ENCODE data around the gene RSPH1. TPM values are rescaled to one million over a fixed set of nuclear protein-coding genes. Genes with fewer than 3 reads are reported as not detected.

RSPH1 gene
- 0.51 and 0.98 TPM in 2 replicates for total RNA-seq (2014; rRNA removed)
- Bru-seq, nascent RNA: percentile 40 among the genes with signal in this experiment
- BruChase-seq, experiment 1, labeled RNA remaining after a 6-hour chase: percentile 36 among the genes with signal in this experiment
- percentile 44 among the genes with signal in this experiment for BruChase-seq, experiment 2, labeled RNA remaining after a 2-hour chase
- long read RNA-seq, partial matches to known transcripts: 1 of 6 reads
- long read RNA-seq, other reads (novel, unspliced or antisense): 2 of 6 reads

- ChIA-PET CTCF (no interaction called here), POLR2A (ENCODE audit: unreplicated experiment) (interaction anchor here (0.5 to 0.7 kb wide), 2 partner anchors 21 to 28 kb away, joined by 4 to 8 read pairs; no protein-coding TSS in a partner anchor)
- BruUV-seq (replicated peaks): no TSS peak
- Histone ChIP-seq H4K20me1 (ENCODE audit: low read length) (no peaks in the 10 kb centered on the region), H3K36me3 (ENCODE audit: low read depth, low read length) (no peaks in the 10 kb centered on the region), H3K27ac (ENCODE audit: low read length) (0 out of 2 replicates have a peak within 1 kb of the TSS, but pooled peaks have one; percentile 12), H3K4me2 (ENCODE audit: low read length) (peak within 1 kb of the TSS; percentile 95), H3K9ac (ENCODE audit: low read length) (peak within 1 kb of the TSS; percentile 63), H2AFZ (ENCODE audit: low read length) (peak within 1 kb of the TSS; percentile 88), H3K4me3 (ENCODE audit: low read length) (peak within 1 kb of the TSS; percentile 66), H3K4me1 (ENCODE audit: insufficient read depth, low read length) (peaks cover 13% of the 10 kb centered on the region), H3K9me3 (ENCODE audit: low read length) (no peaks in the 10 kb centered on the region), H3F3A (ENCODE audit: low read length, unreplicated experiment) (no peaks in the 10 kb centered on the region), H3K27me3 (ENCODE audit: low read length) (no peaks in the 10 kb centered on the region), H3K9me2 (replicated peaks; ENCODE audit: low read length) (no peaks in the 10 kb centered on the region), H3K79me2 (ENCODE audit: low read length) (no peaks in the 10 kb centered on the region)
- intact Hi-C loops (cut with micrococcal nuclease): loop anchor here (1.0 to 2.0 kb wide), 3 partner anchors 19 to 28 kb away; no protein-coding TSS in a partner anchor
- peak; percentile 98 for ATAC-seq
- TF ChIP-seq EZH2phosphoT487 (IDR thresholded peaks at IDR 0.05; ENCODE audit: borderline replicate concordance, low read length): no peak
- TF ChIP-seq CTCF (conservative IDR thresholded peaks at IDR 0.05; ENCODE audit: low read depth, low read length): 0 out of 2 replicates have a peak, but pooled peaks have one; percentile 24
- DNase-seq: peak; percentile 99
Measured at GRCh38 chr21:42496120-42496838, at the start of gene RSPH1. Gene RSPH1 (minus strand): TSS chr21:42496224. CDS start chr21:42496186, 38 bp downstream.

DNA sequence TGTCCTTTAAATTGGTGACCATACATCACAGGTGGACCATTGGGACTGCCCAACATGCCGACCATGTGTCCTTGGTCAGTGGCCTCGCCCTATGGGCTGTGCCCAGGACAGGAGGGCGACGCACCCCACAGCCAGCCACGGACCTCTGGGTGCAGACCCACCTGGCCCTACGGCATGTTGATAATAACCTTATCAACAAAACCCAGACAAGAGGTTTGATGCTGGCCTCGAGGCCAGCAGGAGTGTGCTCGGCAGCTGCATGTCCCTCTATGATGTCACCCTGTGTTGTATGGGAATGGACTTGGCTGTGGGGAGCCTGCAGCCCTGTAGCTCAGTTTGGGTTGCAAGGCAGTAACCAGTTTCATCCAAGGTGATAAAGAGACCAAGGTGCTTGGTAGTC lies 49.7 kb upstream of the RSPH1 start:
- no peaks in the 10 kb centered on the region for H3F3A ChIP-seq (ENCODE audit: low read length, unreplicated experiment)
- DNase-seq (no peak), ATAC-seq (no peak)
- H3K4me1 ChIP-seq (ENCODE audit: insufficient read depth, low read length): no peaks in the 10 kb centered on the region
- TF ChIP-seq EZH2 (IDR thresholded peaks at IDR 0.05; ENCODE audit: low read length, unreplicated experiment) (no peak), CTCF (conservative IDR thresholded peaks at IDR 0.05; ENCODE audit: low read depth, low read length) (no peak), EZH2phosphoT487 (IDR thresholded peaks at IDR 0.05; ENCODE audit: borderline replicate concordance, low read length) (no peak)
- no peaks in the 10 kb centered on the region for H3K9me3 ChIP-seq (ENCODE audit: low read length)
- intact Hi-C loops (cut with micrococcal nuclease): no loop called here
- BruUV-seq (replicated peaks): no TSS peak
- H3K27ac ChIP-seq (ENCODE audit: low read length): no peak overlapping the region
- no peaks in the 10 kb centered on the region for H3K9me2 ChIP-seq (replicated peaks; ENCODE audit: low read length)
- no peak overlapping the region for H3K9ac ChIP-seq (ENCODE audit: low read length)
- H2AFZ ChIP-seq (ENCODE audit: low read length): no peak overlapping the region
- H3K4me3 ChIP-seq (ENCODE audit: low read length): no peak overlapping the region
- no peak overlapping the region for H3K4me2 ChIP-seq (ENCODE audit: low read length)
- no peaks in the 10 kb centered on the region for H4K20me1 ChIP-seq (ENCODE audit: low read length)
- ChIA-PET CTCF (no interaction called here), POLR2A (ENCODE audit: unreplicated experiment) (no interaction called here)
- H3K27me3 ChIP-seq (ENCODE audit: low read length): no peaks in the 10 kb centered on the region
- H3K36me3 ChIP-seq (ENCODE audit: low read depth, low read length): peaks cover 19% of the 10 kb centered on the region; the same call in 1 of the 2 replicates
- no peaks in the 10 kb centered on the region for H3K79me2 ChIP-seq (ENCODE audit: low read length)

GRCh38 chr21:42545317-42545716 lies 49.3 kb upstream of the RSPH1 start:
- ChIA-PET POLR2A (ENCODE audit: unreplicated experiment) (no interaction called here), CTCF (no interaction called here)
- BruUV-seq (replicated peaks): no TSS peak
- H3K27ac ChIP-seq (ENCODE audit: low read length): no peak overlapping the region
- TF ChIP-seq EZH2phosphoT487 (IDR thresholded peaks at IDR 0.05; ENCODE audit: borderline replicate concordance, low read length): no peak
- no peak for TF ChIP-seq EZH2 (IDR thresholded peaks at IDR 0.05; ENCODE audit: low read length, unreplicated experiment)
- no peak for TF ChIP-seq CTCF (conservative IDR thresholded peaks at IDR 0.05; ENCODE audit: low read depth, low read length)
- no peaks in the 10 kb centered on the region for H3F3A ChIP-seq (ENCODE audit: low read length, unreplicated experiment)
- no peaks in the 10 kb centered on the region for H3K9me2 ChIP-seq (replicated peaks; ENCODE audit: low read length)
- H3K4me2 ChIP-seq (ENCODE audit: low read length): no peak overlapping the region
- no peaks in the 10 kb centered on the region for H3K79me2 ChIP-seq (ENCODE audit: low read length)
- H3K9ac ChIP-seq (ENCODE audit: low read length): no peak overlapping the region
- H3K4me1 ChIP-seq (ENCODE audit: insufficient read depth, low read length): no peaks in the 10 kb centered on the region
- no peak overlapping the region for H2AFZ ChIP-seq (ENCODE audit: low read length)
- DNase-seq (no peak), ATAC-seq (no peak)
- H3K4me3 ChIP-seq (ENCODE audit: low read length): no peak overlapping the region
- intact Hi-C loops (cut with micrococcal nuclease): no loop called here
- H4K20me1 ChIP-seq (ENCODE audit: low read length): no peaks in the 10 kb centered on the region
- H3K27me3 ChIP-seq (ENCODE audit: low read length): no peaks in the 10 kb centered on the region
- no peaks in the 10 kb centered on the region for H3K9me3 ChIP-seq (ENCODE audit: low read length)
- H3K36me3 ChIP-seq (ENCODE audit: low read depth, low read length): peaks cover 19% of the 10 kb centered on the region; the same call in 1 of the 2 replicates
